MV-4-11 (cell line): ENCODE results near the gene GNAO1.

Experiments
- DNase-seq: peaks from one replicate; lab custom pipeline; 2025; lab: John Stamatoyannopoulos, UW

GNAO1 gene

GRCh38 chr16:56191156-56191815, at the start of gene GNAO1:
TSS of gene GNAO1 (plus strand) at chr16:56191489. CDS start at chr16:56192236, 747 bp downstream.
- DNase-seq, result no peak

DNA sequence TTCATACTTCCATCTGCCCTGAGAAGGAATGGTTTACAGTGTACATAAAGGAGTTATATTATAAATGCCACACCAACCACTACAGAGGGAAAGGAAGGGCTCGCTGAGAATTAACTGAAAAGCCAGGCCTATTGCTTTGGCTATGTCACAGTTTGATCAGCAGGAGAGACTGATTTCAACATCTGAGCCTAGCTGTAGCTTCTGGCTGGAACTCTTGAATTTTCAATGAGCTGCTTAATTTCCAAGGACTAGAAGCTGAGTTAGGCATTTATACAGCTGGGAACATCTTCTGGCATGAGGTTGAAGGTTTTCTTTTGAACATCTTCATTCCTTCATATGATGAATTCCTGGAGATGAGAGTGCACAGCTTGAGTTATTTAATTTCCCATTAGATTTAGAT, 47.6 kb upstream of the GNAO1 start:
- DNase-seq, result no peak

- no peak for DNase-seq
Observed at GRCh38 chr16:56145369-56145768, 45.9 kb upstream of the GNAO1 start.

- DNase-seq, result no peak
Observed at GRCh38 chr16:56151621-56152020, 39.7 kb upstream of the GNAO1 start.

DNA sequence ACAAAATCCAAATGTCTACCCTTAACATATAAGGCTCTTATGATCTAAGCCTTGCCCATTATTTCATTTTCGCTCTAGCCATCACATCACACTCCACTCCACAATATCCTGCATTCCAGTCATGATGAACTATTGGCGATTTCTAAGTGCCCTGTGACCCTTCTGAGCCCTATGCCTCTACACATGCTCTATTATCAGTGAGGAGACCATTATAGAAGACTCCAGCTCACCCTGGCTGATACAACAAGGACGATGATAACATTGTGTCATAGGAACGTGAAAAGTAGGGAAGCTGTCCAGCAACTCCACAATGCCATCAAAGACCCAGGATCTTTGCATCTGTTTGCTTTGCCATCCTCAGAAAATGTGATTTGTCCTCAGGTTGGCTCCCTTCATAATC, 29.6 kb upstream of the GNAO1 start:
- DNase-seq, result no peak

DNA sequence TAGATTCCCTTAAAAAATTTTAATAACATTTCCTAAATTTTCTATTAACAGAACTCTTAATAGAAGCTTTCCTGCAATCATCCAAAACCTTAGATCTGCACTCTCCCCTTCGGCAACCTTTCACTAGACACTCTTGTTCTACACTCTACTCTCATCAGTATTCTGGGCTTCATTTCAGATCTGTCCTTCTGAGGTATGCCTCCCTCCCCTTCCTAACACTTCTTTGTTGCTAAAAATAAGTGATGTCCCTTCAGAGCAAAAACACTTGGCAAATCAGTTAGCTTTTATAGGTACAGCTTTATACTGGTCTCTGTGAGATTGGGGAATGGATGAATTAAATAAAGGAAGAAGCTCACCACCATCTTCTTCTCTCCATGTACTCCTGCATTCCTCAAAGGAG, 28.2 kb upstream of the GNAO1 start:
- no peak for DNase-seq

DNA sequence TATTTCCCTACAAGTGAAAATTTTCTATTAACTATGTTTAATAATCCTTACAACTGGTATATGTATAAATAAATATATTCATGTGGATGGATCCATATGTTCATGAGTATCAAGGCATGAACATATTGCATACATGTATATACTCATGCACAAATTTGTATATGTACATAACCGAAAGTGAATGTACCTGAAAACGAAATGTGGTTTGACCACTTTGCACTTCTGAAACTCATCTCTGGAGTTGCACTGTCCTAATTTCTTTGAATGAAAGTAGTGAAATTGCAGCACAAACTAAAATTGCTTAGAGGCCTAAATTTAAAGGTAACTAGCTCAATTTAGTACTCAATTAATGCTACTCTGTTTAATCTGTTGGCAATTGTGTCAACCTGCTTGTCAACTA, 27.4 kb upstream of the GNAO1 start:
- no peak for DNase-seq

- no peak for DNase-seq
Observed at GRCh38 chr16:56164636-56165035, 26.7 kb upstream of the GNAO1 start.

- DNase-seq, result no peak
Observed at GRCh38 chr16:56174411-56174810, 16.9 kb upstream of the GNAO1 start.

DNA sequence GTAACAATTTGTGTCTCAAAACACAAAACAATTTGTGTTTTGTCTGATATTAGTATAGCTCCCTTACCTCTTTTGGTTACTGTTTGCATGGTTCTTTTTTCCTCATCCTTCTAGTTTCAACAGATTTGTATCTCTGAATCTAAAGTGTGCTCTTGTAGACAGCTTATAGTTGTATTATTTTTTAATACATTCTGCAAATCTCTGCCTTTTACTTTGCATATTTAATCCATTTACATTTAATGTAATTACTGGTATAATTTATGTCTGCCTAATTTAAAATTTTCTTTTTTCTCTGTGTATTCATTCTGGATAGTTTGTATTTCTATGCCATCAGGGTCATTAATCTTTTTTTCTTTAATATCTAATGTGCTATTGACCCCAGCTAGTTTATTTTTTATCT, 9.9 kb upstream of the GNAO1 start:
- no peak for DNase-seq

DNA sequence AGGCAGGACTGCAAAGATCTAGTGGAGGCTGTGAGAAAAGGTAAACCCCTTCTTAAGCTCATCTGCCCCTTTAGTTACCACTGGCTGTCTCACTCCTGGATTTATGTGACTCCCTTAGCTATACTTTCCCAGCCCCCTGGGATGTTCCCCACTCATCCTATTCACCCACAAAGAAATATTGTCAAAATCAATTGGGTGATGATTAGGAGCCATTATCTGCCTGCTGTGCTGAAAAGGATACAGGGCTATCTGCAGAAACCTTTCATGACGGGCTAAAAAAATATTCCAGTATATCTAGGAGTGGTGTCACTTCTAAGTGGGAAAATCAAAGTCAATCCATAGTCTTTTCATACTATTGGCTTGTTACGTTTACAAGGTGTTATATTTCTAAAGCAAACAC, 8.0 kb upstream of the GNAO1 start:
- DNase-seq, result no peak

DNA sequence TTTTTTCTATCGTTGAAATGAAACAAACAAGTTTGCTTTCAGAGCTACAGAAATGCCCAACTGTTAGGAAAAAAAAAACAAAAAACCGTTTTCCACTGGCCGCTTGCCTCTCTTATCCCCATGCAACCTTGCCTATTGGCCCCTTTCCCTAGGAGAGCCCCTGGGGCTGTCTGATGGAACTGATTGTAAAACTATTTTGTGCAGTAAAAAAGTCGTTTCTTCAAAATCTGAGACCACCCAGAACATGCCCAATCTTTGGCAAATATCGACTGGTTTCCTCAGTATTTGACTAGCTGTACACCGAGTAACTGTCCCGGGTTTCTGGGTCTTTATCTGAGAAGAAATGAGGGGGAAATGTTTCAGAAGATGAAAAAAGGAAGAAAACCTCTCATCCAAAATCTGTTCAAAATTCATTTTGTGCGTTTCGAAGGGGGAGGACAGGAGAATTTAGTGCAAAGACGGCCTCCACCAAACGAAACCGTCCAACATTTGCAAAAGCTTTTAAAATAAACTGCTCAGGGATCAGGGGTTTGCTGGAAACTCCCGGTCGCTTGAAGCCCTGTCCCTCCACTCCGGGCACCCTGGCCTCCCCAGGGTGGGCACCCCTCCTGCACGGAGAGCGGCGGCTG, 1.1 kb upstream of the GNAO1 start:
- DNase-seq, result no peak

- no peak for DNase-seq
Observed at GRCh38 chr16:56190677-56191155, 573 bp upstream of the GNAO1 start.

- no peak for DNase-seq
Observed at GRCh38 chr16:56191835-56192634, 746 bp downstream of the GNAO1 start.

GRCh38 chr16:56192635-56192945, 1.3 kb downstream of the GNAO1 start:
- no peak for DNase-seq

DNA sequence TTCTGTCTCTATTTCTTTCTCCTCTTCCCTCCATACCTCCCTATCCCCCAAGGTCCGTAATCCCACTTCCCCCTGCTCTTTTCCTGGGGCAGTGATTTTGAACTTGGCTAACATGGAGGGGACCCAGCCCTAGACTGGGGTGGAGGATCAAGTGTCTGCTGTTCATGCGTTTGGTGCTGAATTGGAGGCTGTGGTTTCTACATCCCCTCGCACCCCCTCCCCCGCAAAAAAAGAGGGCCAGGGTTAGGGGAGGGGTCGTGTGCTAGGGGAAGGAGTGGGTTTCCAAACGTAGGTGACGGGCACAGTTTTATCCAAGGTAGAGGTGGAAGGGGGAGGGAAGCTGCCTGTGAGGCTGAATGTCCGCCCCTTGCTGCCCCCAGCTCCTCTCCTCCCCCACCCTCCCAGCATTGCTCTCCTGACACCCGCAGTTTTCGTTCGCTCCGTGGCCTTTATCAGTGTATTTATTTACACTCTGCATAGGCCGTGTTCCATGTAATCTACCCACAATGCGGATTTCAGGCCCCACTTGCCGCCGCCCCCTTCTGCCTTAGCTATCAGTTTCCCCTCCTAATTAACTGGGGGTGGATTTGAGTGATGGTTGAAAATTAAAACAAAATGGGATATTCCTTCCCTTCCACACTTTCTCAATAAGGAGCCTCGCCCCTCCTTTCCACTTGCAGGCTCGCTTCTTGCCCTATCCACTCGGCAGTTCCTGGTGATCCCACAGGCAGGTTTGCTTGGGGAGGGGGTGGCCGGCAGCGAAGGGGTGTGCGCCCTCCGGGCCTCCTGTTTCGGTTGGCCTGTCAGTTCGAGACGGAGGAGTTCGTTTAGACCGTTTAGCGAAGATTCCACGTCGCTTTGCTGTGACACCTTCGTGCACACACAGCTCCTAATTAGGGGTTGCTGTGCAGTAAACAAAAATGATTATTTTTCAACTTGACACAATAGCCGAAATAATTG, 2.0 kb downstream of the GNAO1 start:
- no peak for DNase-seq

DNA sequence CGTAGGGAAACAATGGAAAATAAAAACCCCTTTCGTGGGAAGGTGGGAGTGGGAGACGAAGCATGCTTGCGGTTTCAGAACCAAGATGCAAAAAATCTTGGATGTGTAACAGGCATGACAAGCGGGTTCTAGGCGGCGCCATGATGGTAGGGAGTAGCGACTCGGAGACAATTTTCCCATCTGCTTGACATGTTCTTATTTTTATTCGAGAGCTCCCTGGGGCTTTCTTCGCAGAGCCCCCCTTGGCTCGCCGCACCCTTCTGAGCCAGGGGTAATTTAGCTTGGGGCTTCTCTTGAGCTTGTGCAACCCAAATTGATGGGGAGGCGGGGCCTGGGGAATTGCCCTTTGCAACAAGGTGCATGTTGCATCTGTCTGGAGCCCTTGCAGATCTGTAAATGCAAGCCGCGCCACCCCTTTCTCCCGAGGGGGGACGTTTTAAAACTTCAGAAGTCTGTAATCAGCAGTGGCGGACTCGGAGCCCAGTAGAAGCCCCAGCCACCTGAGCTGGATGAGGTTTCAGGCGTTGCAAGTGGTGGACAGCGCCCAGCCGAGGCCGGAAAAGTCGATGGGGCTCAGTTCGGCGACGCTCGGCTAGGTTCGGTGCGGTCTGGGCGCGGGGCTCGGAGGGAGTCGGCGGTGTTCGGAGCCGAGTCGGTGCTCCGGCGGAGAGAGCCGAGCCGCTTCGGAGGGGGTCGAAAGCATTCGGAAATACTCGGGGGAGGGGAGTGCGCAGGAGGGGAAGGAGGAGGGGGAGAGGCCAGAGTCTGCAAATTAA, 2.9 kb downstream of the GNAO1 start:
- DNase-seq, result no peak

- DNase-seq, result no peak
Observed at GRCh38 chr16:56195151-56195550, 3.9 kb downstream of the GNAO1 start.

DNA sequence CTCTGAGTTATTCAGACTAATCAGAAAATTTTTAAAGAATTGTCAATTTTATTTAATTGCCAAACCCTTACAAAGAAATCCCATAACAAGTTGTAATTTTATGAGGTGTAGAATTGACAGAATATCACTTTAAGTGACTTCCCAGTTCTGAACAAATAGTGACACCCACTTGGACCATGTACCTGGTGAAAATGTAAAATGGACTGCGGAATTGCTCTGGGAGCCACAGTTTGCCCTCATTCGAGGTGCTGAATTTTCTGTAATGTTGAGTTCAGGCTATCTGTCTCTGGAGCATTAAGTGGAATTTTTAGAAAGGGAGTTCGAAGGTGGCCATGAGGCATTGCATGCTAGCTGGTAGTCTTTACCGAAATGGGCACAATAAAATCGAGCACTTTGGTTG, 5.1 kb downstream of the GNAO1 start:
- DNase-seq, result no peak

GRCh38 chr16:56197192-56197992, 6.1 kb downstream of the GNAO1 start:
- DNase-seq, result no peak
